TTC549 (cell line): ENCODE results near the gene BLID.

ENCODE experiments used
- FAIRE-seq: peaks from 2 replicates; lab custom pipeline; 2012; peaks lifted over from hg19 to GRCh38; lab: Jason Lieb, UNC

Gene BLID

GRCh38 chr11:122081073-122081472 is 34.9 kb downstream of the BLID start:
- FAIRE-seq: no peak

- no peak for FAIRE-seq
Measured at GRCh38 chr11:122077459-122077858, 38.6 kb downstream of the BLID start.

- FAIRE-seq: no peak
Measured at GRCh38 chr11:122076512-122077120, 39.4 kb downstream of the BLID start.

- FAIRE-seq: no peak
Measured at GRCh38 chr11:122075016-122075415, 41.0 kb downstream of the BLID start.

- no peak for FAIRE-seq
Measured at GRCh38 chr11:122074022-122074421, 42.0 kb downstream of the BLID start.

GRCh38 chr11:122071709-122072202 is 44.3 kb downstream of the BLID start:
- no peak for FAIRE-seq

GRCh38 chr11:122069707-122070360 is 46.2 kb downstream of the BLID start:
- no peak for FAIRE-seq

- no peak for FAIRE-seq
Measured at GRCh38 chr11:122068837-122069236, 47.2 kb downstream of the BLID start.

GRCh38 chr11:122068141-122068540 is 47.9 kb downstream of the BLID start:
- FAIRE-seq: no peak
